H9 (cell line): ENCODE measurements around the gene PTPRJ. TPM values are rescaled to one million over a fixed set of nuclear protein-coding genes. Genes with fewer than 3 reads are reported as not detected.

Source experiments
- DNase-seq: peaks from one replicate; pipeline ENCODE4 v3.0.0-alpha.2; 2017
- H2AFZ ChIP-seq: one replicate; pipeline ENCODE4 v1.6.1; 2013; ENCODE audit warnings: mild to moderate bottlenecking, low read length, control low read depth, moderate library complexity
- H2AK5ac ChIP-seq: 2 replicates; pipeline ENCODE4 v1.6.1; 2013; ENCODE audit warnings: low read length, control low read depth, mixed read lengths; ENCODE audit not compliant: insufficient read length
- H2BK120ac ChIP-seq: one replicate; pipeline ENCODE4 v1.6.1; 2013; ENCODE audit warnings: low read depth, mild to moderate bottlenecking, low read length, control low read depth, inconsistent platforms; ENCODE audit not compliant: poor library complexity, severe bottlenecking
- H2BK12ac ChIP-seq: 2 replicates; pipeline ENCODE4 v1.6.1; 2013; ENCODE audit warnings: low read length, control low read depth, mixed read lengths, low read depth; ENCODE audit not compliant: insufficient read length
- H2BK15ac ChIP-seq: 2 replicates; pipeline ENCODE4 v1.6.1; 2013; ENCODE audit warnings: low read depth, low read length, control low read depth
- H2BK20ac ChIP-seq: one replicate; pipeline ENCODE4 v1.6.1; 2013; ENCODE audit warnings: low read depth, mild to moderate bottlenecking, low read length, control low read depth, inconsistent platforms; ENCODE audit not compliant: poor library complexity, severe bottlenecking
- H2BK5ac ChIP-seq: 2 replicates; pipeline ENCODE4 v1.6.1; 2013; ENCODE audit warnings: low read length, control low read depth, mixed read lengths; ENCODE audit not compliant: insufficient read length
- H3K14ac ChIP-seq: 2 replicates; pipeline ENCODE4 v1.6.1; 2013; ENCODE audit warnings: low read length, control low read depth; ENCODE audit not compliant: insufficient read depth
- H3K18ac ChIP-seq: 2 replicates; pipeline ENCODE4 v1.6.1; 2013; ENCODE audit warnings: low read depth, mild to moderate bottlenecking, mixed read lengths, low read length, control low read depth; ENCODE audit not compliant: insufficient read length
- H3K23ac ChIP-seq: 2 replicates; pipeline ENCODE4 v1.6.1; 2013; ENCODE audit warnings: low read length, control low read depth, mixed read lengths, low read depth; ENCODE audit not compliant: insufficient read length
- H3K23me2 ChIP-seq: 2 replicates; pipeline ENCODE4 v1.6.1; 2013; ENCODE audit warnings: low read depth, mild to moderate bottlenecking, mixed read lengths, low read length, control low read depth; ENCODE audit not compliant: insufficient read length, poor library complexity, severe bottlenecking
- H3K27ac ChIP-seq: 2 replicates; pipeline ENCODE4 v1.5.1; 2013; ENCODE audit warnings: low read length, control low read depth, mixed read lengths, low read depth; ENCODE audit not compliant: insufficient read length
- H3K27me3 ChIP-seq: 2 replicates; pipeline ENCODE4 v1.6.1; 2013; ENCODE audit warnings: low read length, control low read depth, inconsistent platforms; ENCODE audit not compliant: insufficient read depth
- H3K4ac ChIP-seq: 2 replicates; pipeline ENCODE4 v1.6.1; 2013; ENCODE audit warnings: low read depth, mild to moderate bottlenecking, control low read depth, inconsistent platforms, low read length, moderate library complexity
- H3K4me1 ChIP-seq: 2 replicates; pipeline ENCODE4 v1.6.1; 2013; ENCODE audit warnings: low read length, control low read depth, inconsistent platforms; ENCODE audit not compliant: insufficient read depth
- H3K4me2 ChIP-seq: 2 replicates; pipeline ENCODE4 v1.6.1; 2013; ENCODE audit warnings: low read length, control low read depth, mixed read lengths; ENCODE audit not compliant: insufficient read length, insufficient read depth
- H3K56ac ChIP-seq: 2 replicates; pipeline ENCODE4 v1.6.1; 2013; ENCODE audit warnings: low read depth, mild to moderate bottlenecking, mixed read lengths, low read length, control low read depth; ENCODE audit not compliant: insufficient read length
- H3K79me1 ChIP-seq: 2 replicates; pipeline ENCODE4 v1.6.1; 2013; ENCODE audit warnings: low read depth, mild to moderate bottlenecking, moderate library complexity, low read length, control low read depth, inconsistent platforms; ENCODE audit not compliant: insufficient read depth, poor library complexity, severe bottlenecking
- H3K79me2 ChIP-seq: 2 replicates; pipeline ENCODE4 v1.6.1; 2013; ENCODE audit warnings: low read length, control low read depth, inconsistent platforms; ENCODE audit not compliant: insufficient read depth
- H3K9ac ChIP-seq: 2 replicates; pipeline ENCODE4 v1.6.1; 2013; ENCODE audit warnings: low read length, control low read depth, mixed read lengths; ENCODE audit not compliant: insufficient read length; ENCODE audit errors: extremely low read depth
- H3K9me3 ChIP-seq: one replicate; pipeline ENCODE4 v1.6.1; 2013; ENCODE audit warnings: low read depth, low read length, inconsistent platforms; ENCODE audit not compliant: control insufficient read depth
- H3T11ph ChIP-seq: one replicate; pipeline ENCODE4 v1.6.1; 2013; ENCODE audit warnings: mild to moderate bottlenecking, low read length, control low read depth, inconsistent platforms
- H4K20me1 ChIP-seq: one replicate; pipeline ENCODE4 v1.6.1; 2013; ENCODE audit not compliant: control insufficient read depth, insufficient read length, insufficient read depth
- H4K5ac ChIP-seq: 2 replicates; pipeline ENCODE4 v1.6.1; 2013; ENCODE audit warnings: low read depth, mild to moderate bottlenecking, mixed read lengths, low read length, control low read depth; ENCODE audit not compliant: insufficient read length
- H4K8ac ChIP-seq: replicated peaks from 2 replicates; pipeline ENCODE4 v1.6.1; 2013; ENCODE audit warnings: low read length, control low read depth, mixed read lengths, low read depth; ENCODE audit not compliant: insufficient read length
- H4K91ac ChIP-seq: 2 replicates; pipeline ENCODE4 v1.6.1; 2013; ENCODE audit warnings: low read depth, mild to moderate bottlenecking, moderate library complexity, mixed read lengths, low read length, control low read depth; ENCODE audit not compliant: insufficient read length
- H3K27ac Mint-ChIP-seq, 3 experiments: 2 replicates in 2 of 3; 3 replicates in 1 of 3; pipeline ENCODE4 v1.8.0; 2020 to 2021; ENCODE audit warnings: mixed read lengths in 3 of 3, mild to moderate bottlenecking in 1 of 3, moderate library complexity in 1 of 3
- H3K27me3 Mint-ChIP-seq: 2 replicates; pipeline ENCODE4 v1.8.0; 2021; ENCODE audit warnings: low read depth, mild to moderate bottlenecking, moderate library complexity, mixed read lengths
- H3K36me3 Mint-ChIP-seq, 3 experiments: 2 replicates in 2 of 3; 3 replicates in 1 of 3; pipeline ENCODE4 v1.8.0; 2020 to 2021; ENCODE audit warnings: low read depth in 3 of 3, mixed read lengths in 3 of 3; ENCODE audit not compliant: insufficient read depth in 1 of 3
- H3K4me1 Mint-ChIP-seq, 2 experiments: 2 replicates each; pipeline ENCODE4 v1.8.0; 2020; ENCODE audit warnings: mixed read lengths in 2 of 2
- H3K4me3 Mint-ChIP-seq, 2 experiments: 2 replicates in 1 of 2; 3 replicates in 1 of 2; pipeline ENCODE4 v1.8.0; 2020 to 2021; ENCODE audit warnings: mild to moderate bottlenecking in 2 of 2, mixed read lengths in 2 of 2, moderate library complexity in 1 of 2
- H3K9me3 Mint-ChIP-seq, 2 experiments: 2 replicates in 1 of 2; 3 replicates in 1 of 2; pipeline ENCODE4 v1.8.0; 2020; ENCODE audit warnings: mild to moderate bottlenecking in 2 of 2, mixed read lengths in 2 of 2, moderate library complexity in 1 of 2
- CTCF ChIP-seq: fragments of 200-600 bp; sonication (generic); conservative IDR thresholded peaks from 3 replicates; pipeline ENCODE4 v1.8.0; 2021; ENCODE audit warnings: antibody characterized with exemption, mild to moderate bottlenecking
- WGBS: extraction: QIAGEN DNeasy Blood & Tissue Kit; methylation state at CpG from one replicate; pipeline ENCODE4 v1.1.7; 2013; ENCODE audit warnings: missing lambda C conversion rate, low lambda C conversion rate, mixed read lengths; ENCODE audit not compliant: insufficient read length; ENCODE audit errors: extremely low coverage; 5-methylcytosine and 5-hydroxymethylcytosine counted together
- total RNA-seq: library from RNA; stranded (reverse); gene quantifications from 2 replicates; pipeline ENCODE4 v1.2.1, GENCODE V29; 2021

Gene PTPRJ
- total RNA-seq, 1 experiment from 2014 or later, result 10.6 TPM

GRCh38 chr11:48005831-48006270, 25.5 kb downstream of the PTPRJ start:
- no peak overlapping the region for H4K91ac ChIP-seq
- H3T11ph ChIP-seq, result no peak overlapping the region
- H3K18ac ChIP-seq, result no peak overlapping the region
- H2BK20ac ChIP-seq, result no peak overlapping the region
- no peak overlapping the region for H2BK120ac ChIP-seq
- no peaks in the 10 kb centered on the region for H3K23me2 ChIP-seq
- no peak overlapping the region for H3K4ac ChIP-seq
- H3K27ac ChIP-seq, result no peak overlapping the region
- TF ChIP-seq CTCF, result no peak
- Mint-ChIP-seq H3K4me3 (no peak overlapping the region), H3K4me1 (peaks cover 31 to 34% of the 10 kb centered on the region in 2 experiments), H3K27ac (peak overlapping the region in 1 of 3 experiments; percentile 14; a peak in 2 of 7 replicates), H3K27me3 (no peaks in the 10 kb centered on the region), H3K36me3 (no peaks in the 10 kb centered on the region), H3K9me3 (no peaks in the 10 kb centered on the region; a peak in 1 of 5 replicates)
- H3K79me1 ChIP-seq, result no peaks in the 10 kb centered on the region
- no peaks in the 10 kb centered on the region for H3K27me3 ChIP-seq
- H3K4me2 ChIP-seq, result no peak overlapping the region
- H2BK15ac ChIP-seq, result no peak overlapping the region
- H4K20me1 ChIP-seq, result no peaks in the 10 kb centered on the region
- no peak overlapping the region for H4K5ac ChIP-seq
- no peaks in the 10 kb centered on the region for H3K79me2 ChIP-seq
- no CpG with 5 or more reads among the region's 4 CpGs for WGBS
- peaks cover 7% of the 10 kb centered on the region; the same call in 1 of the 2 replicates for H3K4me1 ChIP-seq
- no peak overlapping the region for H3K23ac ChIP-seq
- H3K56ac ChIP-seq, result no peak overlapping the region
- DNase-seq, result no peak
- H2BK5ac ChIP-seq, result no peak overlapping the region
- no peak overlapping the region for H4K8ac ChIP-seq
- H3K14ac ChIP-seq, result no peak overlapping the region
- H2AFZ ChIP-seq, result no peak overlapping the region
- no peak overlapping the region for H2BK12ac ChIP-seq
- no peaks in the 10 kb centered on the region for H3K9me3 ChIP-seq
- no peak overlapping the region for H2AK5ac ChIP-seq
- no peak overlapping the region for H3K9ac ChIP-seq
